HTERT RPE-1 (cell line): ENCODE results near the gene EXOC4.
"Not testable (repeated sequence)": the region's sequence is repeated elsewhere in the genome, so short reads cannot be mapped to it uniquely, and the experiment has no call there.

ENCODE experiments used
- in situ Hi-C: fragments of 300-500 bp; cut with MboI; formaldehyde crosslinking; loops from 4 replicates; pipeline ENCODE4 v1.14.3; 2020; ENCODE audit warnings: low sequenced_read_pairs

Gene EXOC4

GRCh38 chr7:133778472-133778871 lies 525.6 kb downstream of the EXOC4 start:
- in situ Hi-C loops = no loop called here

GRCh38 chr7:133779538-133779937 lies 526.7 kb downstream of the EXOC4 start:
- in situ Hi-C loops = not testable (repeated sequence)

GRCh38 chr7:133780912-133781311 lies 528.0 kb downstream of the EXOC4 start:
- in situ Hi-C loops = no loop called here

GRCh38 chr7:133781486-133782090 lies 528.7 kb downstream of the EXOC4 start:
- in situ Hi-C loops = no loop called here

GRCh38 chr7:133782470-133782869 lies 529.6 kb downstream of the EXOC4 start:
- in situ Hi-C loops = no loop called here

GRCh38 chr7:133783276-133783675 lies 530.4 kb downstream of the EXOC4 start:
- in situ Hi-C loops = no loop called here

- in situ Hi-C loops = no loop called here
Measured at GRCh38 chr7:133784486-133785001, 531.7 kb downstream of the EXOC4 start.

- in situ Hi-C loops = no loop called here
Measured at GRCh38 chr7:133786401-133786937, 533.6 kb downstream of the EXOC4 start.

- in situ Hi-C loops = no loop called here
Measured at GRCh38 chr7:133789974-133790373, 537.1 kb downstream of the EXOC4 start.

- in situ Hi-C loops = no loop called here
Measured at GRCh38 chr7:133790911-133791310, 538.0 kb downstream of the EXOC4 start.

GRCh38 chr7:133794479-133794878 lies 541.6 kb downstream of the EXOC4 start:
- in situ Hi-C loops = no loop called here

GRCh38 chr7:133795068-133795665 lies 542.3 kb downstream of the EXOC4 start:
- in situ Hi-C loops = no loop called here

- in situ Hi-C loops = no loop called here
Measured at GRCh38 chr7:133796782-133797745, 544.2 kb downstream of the EXOC4 start.

- in situ Hi-C loops = no loop called here
Measured at GRCh38 chr7:133797818-133798520, 545.1 kb downstream of the EXOC4 start.

- in situ Hi-C loops = no loop called here
Measured at GRCh38 chr7:133801341-133801740, 548.5 kb downstream of the EXOC4 start.

- in situ Hi-C loops = no loop called here
Measured at GRCh38 chr7:133804127-133804526, 551.2 kb downstream of the EXOC4 start.

GRCh38 chr7:133805426-133805825 lies 552.5 kb downstream of the EXOC4 start:
- in situ Hi-C loops = no loop called here

GRCh38 chr7:133807624-133808492 lies 555.0 kb downstream of the EXOC4 start:
- in situ Hi-C loops = no loop called here

- in situ Hi-C loops = no loop called here
Measured at GRCh38 chr7:133808493-133808866, 555.6 kb downstream of the EXOC4 start.

GRCh38 chr7:133812877-133813276 lies 560.0 kb downstream of the EXOC4 start:
- in situ Hi-C loops = no loop called here
